Endothelial cell (in vitro differentiated cells): ENCODE data around the gene IGSF11. TPM values are rescaled to one million over a fixed set of nuclear protein-coding genes. Genes with fewer than 3 reads are reported as not detected.

Source experiments
- DNase-seq: peaks from one replicate; pipeline ENCODE4 v3.0.0; 2021; ENCODE audit warnings: low spot score
- H3K27ac Mint-ChIP-seq: one replicate; pipeline ENCODE4 v1.8.0; 2021; ENCODE audit warnings: mixed read lengths, inconsistent platforms; ENCODE audit not compliant: unreplicated experiment
- H3K27me3 Mint-ChIP-seq: one replicate; pipeline ENCODE4 v1.8.0; 2021; ENCODE audit warnings: mild to moderate bottlenecking, moderate library complexity, mixed read lengths, inconsistent platforms; ENCODE audit not compliant: unreplicated experiment
- H3K36me3 Mint-ChIP-seq: one replicate; pipeline ENCODE4 v1.8.0; 2021; ENCODE audit warnings: mild to moderate bottlenecking, low read depth, mixed read lengths, inconsistent platforms; ENCODE audit not compliant: unreplicated experiment
- H3K4me1 Mint-ChIP-seq: one replicate; pipeline ENCODE4 v1.8.0; 2021; ENCODE audit warnings: mild to moderate bottlenecking, mixed read lengths, inconsistent platforms; ENCODE audit not compliant: unreplicated experiment
- H3K4me3 Mint-ChIP-seq: one replicate; pipeline ENCODE4 v1.8.0; 2021; ENCODE audit warnings: mild to moderate bottlenecking, mixed read lengths, inconsistent platforms; ENCODE audit not compliant: unreplicated experiment
- H3K9me3 Mint-ChIP-seq: one replicate; pipeline ENCODE4 v1.8.0; 2021; ENCODE audit warnings: mixed read lengths, inconsistent platforms; ENCODE audit not compliant: unreplicated experiment
- CTCF ChIP-seq: fragments of 200-600 bp; sonication (generic); IDR thresholded peaks from one replicate; pipeline ENCODE4 v1.5.0; 2021; ENCODE audit warnings: antibody characterized with exemption; ENCODE audit not compliant: unreplicated experiment
- total RNA-seq: library from RNA; stranded (reverse); fragmentation: NEBNext Ultra II Directional; extraction: Animal tissue kit (Norgen Biotek cat#: 25700); gene quantifications from one replicate; pipeline ENCODE4 v1.2.1, GENCODE V29; 2021; ENCODE audit not compliant: unreplicated experiment

The IGSF11 gene
- total RNA-seq, 1 donor from 2014 or later = 0.18 TPM

- Mint-ChIP-seq H3K27me3 (peaks cover 4% of the 10 kb centered on the region), H3K4me3 (no peak overlapping the region), H3K4me1 (no peaks in the 10 kb centered on the region), H3K36me3 (no peaks in the 10 kb centered on the region), H3K9me3 (no peaks in the 10 kb centered on the region), H3K27ac (no peak overlapping the region)
- TF ChIP-seq CTCF = no peak
- DNase-seq = no peak
These were observed 60.1 kb downstream of the IGSF11 start for GRCh38 chr3:118974356-118975097.

GRCh38 chr3:118973050-118973449, 61.6 kb downstream of the IGSF11 start:
- Mint-ChIP-seq H3K4me3 (no peak overlapping the region), H3K9me3 (no peaks in the 10 kb centered on the region), H3K27me3 (no peaks in the 10 kb centered on the region), H3K36me3 (no peaks in the 10 kb centered on the region), H3K27ac (no peak overlapping the region), H3K4me1 (no peaks in the 10 kb centered on the region)
- TF ChIP-seq CTCF = no peak
- DNase-seq = no peak

GRCh38 chr3:118970819-118971218, 63.8 kb downstream of the IGSF11 start:
- Mint-ChIP-seq H3K4me3 (no peak overlapping the region), H3K27me3 (no peaks in the 10 kb centered on the region), H3K4me1 (no peaks in the 10 kb centered on the region), H3K9me3 (no peaks in the 10 kb centered on the region), H3K27ac (no peak overlapping the region), H3K36me3 (no peaks in the 10 kb centered on the region)
- TF ChIP-seq CTCF = no peak
- DNase-seq = no peak

- Mint-ChIP-seq H3K4me3 (no peak overlapping the region), H3K4me1 (no peaks in the 10 kb centered on the region), H3K27me3 (no peaks in the 10 kb centered on the region), H3K36me3 (no peaks in the 10 kb centered on the region), H3K27ac (no peak overlapping the region), H3K9me3 (no peaks in the 10 kb centered on the region)
- DNase-seq = no peak
- TF ChIP-seq CTCF = no peak
These were observed 66.0 kb downstream of the IGSF11 start for GRCh38 chr3:118968640-118969039.

GRCh38 chr3:118968111-118968510, 66.5 kb downstream of the IGSF11 start:
- Mint-ChIP-seq H3K27ac (no peak overlapping the region), H3K4me1 (no peaks in the 10 kb centered on the region), H3K36me3 (no peaks in the 10 kb centered on the region), H3K4me3 (no peak overlapping the region), H3K9me3 (no peaks in the 10 kb centered on the region), H3K27me3 (no peaks in the 10 kb centered on the region)
- DNase-seq = no peak
- TF ChIP-seq CTCF = no peak
